ENCODE data around the gene ABLIM3. TPM values are rescaled to one million over a fixed set of nuclear protein-coding genes. Genes with fewer than 3 reads are reported as not detected.

ABLIM3 gene
- polyA plus RNA-seq, 1 donor = 7.2 TPM

DNA sequence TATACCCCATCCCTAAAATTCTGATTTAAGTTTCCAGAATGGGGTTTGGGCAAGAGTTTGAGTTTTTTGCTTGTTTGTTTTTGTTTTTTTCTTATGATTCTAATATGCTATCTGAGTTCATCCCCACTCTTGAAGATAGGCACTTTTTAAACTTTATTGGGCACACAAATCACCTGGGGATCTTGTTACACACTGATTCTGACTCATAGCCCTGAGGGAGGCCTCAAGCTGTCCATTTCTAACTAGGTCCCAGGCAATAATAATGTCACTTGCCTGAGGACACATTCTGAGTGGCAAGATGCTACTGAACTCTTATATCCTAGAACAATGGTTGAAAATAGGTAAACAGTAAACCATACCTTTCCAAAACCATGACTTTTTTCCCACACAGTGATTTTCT is 22.8 kb upstream of the ABLIM3 start:
- Histone ChIP-seq H3K4me1 (ENCODE audit: control insufficient read depth, insufficient read depth, low read length) (peaks cover 3% of the 10 kb centered on the region), H3K36me3 (ENCODE audit: control insufficient read depth, insufficient read depth, low read length) (no peaks in the 10 kb centered on the region), H3K9me3 (ENCODE audit: control insufficient read depth, low read depth, low read length) (no peaks in the 10 kb centered on the region), H3K4me3 (ENCODE audit: low read length) (no peak overlapping the region), H3K27me3 (ENCODE audit: control insufficient read depth, insufficient read depth, low read length) (peaks cover 16% of the 10 kb centered on the region), H3K27ac (ENCODE audit: low read length) (no peak overlapping the region)
- no peak for DNase-seq

DNA sequence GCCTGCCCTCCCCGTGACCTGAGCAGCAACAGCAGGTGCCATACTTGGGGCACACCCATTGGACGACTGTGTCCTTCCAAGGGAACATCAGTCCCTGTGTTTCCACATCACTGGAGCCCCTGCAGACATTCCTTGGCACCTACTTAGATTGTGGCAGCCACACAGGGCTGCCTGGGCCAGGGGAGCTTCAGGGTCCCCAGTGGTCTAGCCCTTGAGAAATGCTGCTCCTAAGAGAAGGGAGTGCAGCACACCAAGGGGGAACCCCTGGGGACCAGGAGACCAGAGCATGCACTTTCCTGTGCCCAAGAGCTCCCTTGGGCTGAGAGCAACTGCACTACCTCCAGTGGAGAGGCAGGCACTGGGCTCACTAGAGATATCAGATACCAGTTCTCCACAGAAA is 20.1 kb upstream of the ABLIM3 start:
- Histone ChIP-seq H3K4me3 (ENCODE audit: low read length) (no peak overlapping the region), H3K36me3 (ENCODE audit: control insufficient read depth, insufficient read depth, low read length) (no peaks in the 10 kb centered on the region), H3K27me3 (ENCODE audit: control insufficient read depth, insufficient read depth, low read length) (peaks cover 16% of the 10 kb centered on the region), H3K9me3 (ENCODE audit: control insufficient read depth, low read depth, low read length) (no peaks in the 10 kb centered on the region), H3K27ac (ENCODE audit: low read length) (no peak overlapping the region), H3K4me1 (ENCODE audit: control insufficient read depth, insufficient read depth, low read length) (no peaks in the 10 kb centered on the region)
- WGBS (ENCODE audit: insufficient coverage, low lambda C conversion rate) = no CpG with 5 or more reads among the region's 2 CpGs
- no peak for DNase-seq

DNA sequence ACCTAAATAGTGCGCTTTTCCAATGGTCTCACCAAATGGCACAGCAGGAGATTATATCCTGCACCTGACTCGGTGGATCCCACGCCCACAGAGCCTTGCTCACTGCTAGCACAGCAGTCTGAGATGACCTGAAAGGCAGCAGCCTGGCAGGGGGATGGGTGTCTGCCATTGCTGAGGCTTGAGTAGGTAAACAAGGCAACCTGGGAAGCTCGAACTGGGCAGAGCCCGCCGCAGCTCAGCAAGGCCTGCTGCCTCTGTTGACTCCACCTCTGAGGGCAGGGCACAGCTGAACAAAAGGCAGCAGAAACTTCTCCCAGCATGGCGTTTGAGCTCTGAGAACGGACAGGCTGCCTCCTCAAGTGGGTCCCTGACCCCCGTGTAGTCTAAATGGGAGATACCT is 18.1 kb upstream of the ABLIM3 start:
- Histone ChIP-seq H3K27me3 (ENCODE audit: control insufficient read depth, insufficient read depth, low read length) (peaks cover 17% of the 10 kb centered on the region), H3K36me3 (ENCODE audit: control insufficient read depth, insufficient read depth, low read length) (no peaks in the 10 kb centered on the region), H3K4me3 (ENCODE audit: low read length) (no peak overlapping the region), H3K27ac (ENCODE audit: low read length) (no peak overlapping the region), H3K4me1 (ENCODE audit: control insufficient read depth, insufficient read depth, low read length) (no peaks in the 10 kb centered on the region), H3K9me3 (ENCODE audit: control insufficient read depth, low read depth, low read length) (no peaks in the 10 kb centered on the region)
- DNase-seq = no peak
- WGBS (ENCODE audit: insufficient coverage, low lambda C conversion rate) = no CpG with 5 or more reads among the region's 9 CpGs

DNA sequence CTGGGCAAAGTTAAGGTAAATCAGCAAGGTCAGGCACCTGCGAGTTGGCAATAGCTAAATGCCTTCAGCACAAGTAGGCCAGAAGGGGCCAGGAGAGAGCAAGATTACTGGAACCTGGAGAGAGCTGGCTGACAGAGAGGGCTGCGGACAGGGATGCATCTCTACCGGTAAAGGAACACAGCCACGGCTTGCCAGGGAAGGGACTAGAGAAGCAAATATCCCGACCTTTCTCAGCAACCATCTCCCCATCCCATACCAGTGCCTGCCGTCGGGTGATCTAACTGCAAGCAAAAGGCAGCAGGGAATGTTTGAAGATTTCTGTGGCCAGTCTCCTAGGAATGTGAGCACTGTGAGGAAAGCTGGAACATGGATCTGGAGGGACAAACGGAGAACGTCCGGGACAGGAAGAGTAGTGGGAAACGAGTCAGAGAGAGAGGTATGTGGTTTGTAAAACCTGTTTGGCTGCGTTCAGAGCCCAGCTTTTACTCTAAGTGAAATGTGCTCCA is 15.9 kb upstream of the ABLIM3 start:
- Histone ChIP-seq H3K27ac (ENCODE audit: low read length) (no peak overlapping the region), H3K4me3 (ENCODE audit: low read length) (no peak overlapping the region), H3K27me3 (ENCODE audit: control insufficient read depth, insufficient read depth, low read length) (peaks cover 21% of the 10 kb centered on the region), H3K4me1 (ENCODE audit: control insufficient read depth, insufficient read depth, low read length) (no peaks in the 10 kb centered on the region), H3K9me3 (ENCODE audit: control insufficient read depth, low read depth, low read length) (no peaks in the 10 kb centered on the region), H3K36me3 (ENCODE audit: control insufficient read depth, insufficient read depth, low read length) (no peaks in the 10 kb centered on the region)
- WGBS (ENCODE audit: insufficient coverage, low lambda C conversion rate) = 30% methylated on average over 4 of the region's 12 CpGs
- DNase-seq = peak in 1 of 2 donors; percentile 17

DNA sequence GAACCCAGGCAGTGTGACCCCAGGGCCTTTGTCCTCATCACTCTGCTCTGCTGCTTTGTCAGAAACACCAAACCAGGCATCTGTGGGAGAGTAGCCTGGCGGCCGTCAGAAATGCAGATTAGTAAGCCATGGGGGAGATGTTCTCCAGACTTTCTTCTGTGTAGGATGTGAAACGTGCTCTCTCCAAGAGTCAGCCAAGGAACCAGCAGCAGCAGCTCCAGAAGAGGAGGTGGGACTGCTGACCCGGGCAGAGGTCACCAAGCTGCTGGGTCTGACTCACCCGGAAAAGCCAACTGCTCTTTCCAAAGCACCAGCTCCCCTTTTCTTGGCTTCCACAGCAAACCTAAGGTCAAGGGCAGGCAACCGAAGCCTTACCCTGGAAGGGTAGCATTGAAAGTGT is 14.4 kb upstream of the ABLIM3 start:
- no CpG with 5 or more reads among the region's 6 CpGs for WGBS (ENCODE audit: insufficient coverage, low lambda C conversion rate)

DNA sequence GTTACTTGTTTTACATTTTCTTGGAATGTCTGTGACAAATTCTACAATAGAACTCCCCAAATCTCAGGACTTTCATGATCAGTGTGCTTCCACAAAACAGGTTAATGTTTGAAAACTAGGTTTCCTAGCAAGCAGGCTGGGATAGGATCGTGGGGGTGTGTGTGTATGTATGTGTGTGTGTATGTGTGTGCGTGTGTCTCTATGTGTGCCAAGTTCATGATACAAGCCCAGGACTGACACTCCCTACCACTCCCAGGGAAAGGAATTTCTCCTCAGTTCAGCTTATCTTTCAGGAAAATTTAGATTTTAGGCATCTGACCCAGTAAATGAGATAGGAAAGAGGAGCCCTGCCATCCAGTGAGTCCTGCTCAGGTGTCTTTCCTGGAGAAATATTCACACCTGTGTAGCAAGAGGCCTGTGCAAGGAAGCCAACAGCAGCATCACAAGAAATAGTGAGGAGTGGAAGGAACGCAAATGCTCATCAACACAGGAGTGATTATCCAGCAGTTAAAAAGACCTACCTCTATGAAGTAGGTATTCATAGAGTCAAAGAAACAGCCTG is 13.8 kb upstream of the ABLIM3 start:
- peak in 1 of 2 donors; percentile 27 for DNase-seq
- Histone ChIP-seq H3K27ac (ENCODE audit: low read length) (no peak overlapping the region), H3K9me3 (ENCODE audit: control insufficient read depth, low read depth, low read length) (no peaks in the 10 kb centered on the region), H3K4me3 (ENCODE audit: low read length) (no peak overlapping the region), H3K4me1 (ENCODE audit: control insufficient read depth, insufficient read depth, low read length) (no peaks in the 10 kb centered on the region), H3K36me3 (ENCODE audit: control insufficient read depth, insufficient read depth, low read length) (no peaks in the 10 kb centered on the region), H3K27me3 (ENCODE audit: control insufficient read depth, insufficient read depth, low read length) (peaks cover 16% of the 10 kb centered on the region)
- WGBS (ENCODE audit: insufficient coverage, low lambda C conversion rate) = 100% methylated on average over 1 of the region's 3 CpGs

More for the DNA sequence above, 14.4 kb upstream of the ABLIM3 start:
- H3K27me3 ChIP-seq (ENCODE audit: control insufficient read depth, insufficient read depth, low read length) = peaks cover 16% of the 10 kb centered on the region
- H3K4me1 ChIP-seq (ENCODE audit: control insufficient read depth, insufficient read depth, low read length) = no peaks in the 10 kb centered on the region
- no peaks in the 10 kb centered on the region for H3K36me3 ChIP-seq (ENCODE audit: control insufficient read depth, insufficient read depth, low read length)
- no peak overlapping the region for H3K27ac ChIP-seq (ENCODE audit: low read length)
- H3K4me3 ChIP-seq (ENCODE audit: low read length) = no peak overlapping the region
- H3K9me3 ChIP-seq (ENCODE audit: control insufficient read depth, low read depth, low read length) = no peaks in the 10 kb centered on the region
- DNase-seq = no peak

GRCh38 chr5:149128023-149128875 is 13.0 kb upstream of the ABLIM3 start:
- 13% methylated on average over 3 of the region's 13 CpGs for WGBS (ENCODE audit: insufficient coverage, low lambda C conversion rate)
- DNase-seq = no peak

DNA sequence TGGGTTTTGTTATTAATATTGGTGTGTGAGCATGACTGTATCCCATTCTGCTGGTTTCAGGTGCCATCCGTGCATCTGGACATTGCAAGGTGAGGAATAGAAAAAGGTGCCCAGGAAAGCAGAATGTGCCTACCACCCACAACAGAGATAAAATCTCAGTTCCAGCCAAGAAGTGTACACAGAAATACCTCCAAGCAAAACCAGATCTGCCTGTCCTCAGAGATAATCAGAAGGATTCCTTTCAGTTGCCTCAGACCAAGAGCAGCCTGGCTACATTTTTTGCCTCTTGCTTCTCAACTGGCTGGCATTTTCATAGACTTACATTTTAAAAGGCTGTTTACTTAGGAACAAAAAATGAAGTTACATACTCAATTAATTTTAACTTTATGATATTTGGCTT is 12.1 kb upstream of the ABLIM3 start:
- Histone ChIP-seq H3K9me3 (ENCODE audit: control insufficient read depth, low read depth, low read length) (no peaks in the 10 kb centered on the region), H3K36me3 (ENCODE audit: control insufficient read depth, insufficient read depth, low read length) (no peaks in the 10 kb centered on the region), H3K27ac (ENCODE audit: low read length) (no peak overlapping the region), H3K27me3 (ENCODE audit: control insufficient read depth, insufficient read depth, low read length) (peaks cover 22% of the 10 kb centered on the region), H3K4me1 (ENCODE audit: control insufficient read depth, insufficient read depth, low read length) (no peaks in the 10 kb centered on the region), H3K4me3 (ENCODE audit: low read length) (no peak overlapping the region)
- DNase-seq = no peak
- WGBS (ENCODE audit: insufficient coverage, low lambda C conversion rate) = no CpG with 5 or more reads among the region's 1 CpG

More at GRCh38 chr5:149128023-149128875, 13.0 kb upstream of the ABLIM3 start:
- Histone ChIP-seq H3K9me3 (ENCODE audit: control insufficient read depth, low read depth, low read length) (no peaks in the 10 kb centered on the region), H3K36me3 (ENCODE audit: control insufficient read depth, insufficient read depth, low read length) (no peaks in the 10 kb centered on the region), H3K27me3 (ENCODE audit: control insufficient read depth, insufficient read depth, low read length) (peaks cover 19% of the 10 kb centered on the region), H3K4me3 (ENCODE audit: low read length) (no peak overlapping the region), H3K27ac (ENCODE audit: low read length) (no peak overlapping the region), H3K4me1 (ENCODE audit: control insufficient read depth, insufficient read depth, low read length) (no peaks in the 10 kb centered on the region)

DNA sequence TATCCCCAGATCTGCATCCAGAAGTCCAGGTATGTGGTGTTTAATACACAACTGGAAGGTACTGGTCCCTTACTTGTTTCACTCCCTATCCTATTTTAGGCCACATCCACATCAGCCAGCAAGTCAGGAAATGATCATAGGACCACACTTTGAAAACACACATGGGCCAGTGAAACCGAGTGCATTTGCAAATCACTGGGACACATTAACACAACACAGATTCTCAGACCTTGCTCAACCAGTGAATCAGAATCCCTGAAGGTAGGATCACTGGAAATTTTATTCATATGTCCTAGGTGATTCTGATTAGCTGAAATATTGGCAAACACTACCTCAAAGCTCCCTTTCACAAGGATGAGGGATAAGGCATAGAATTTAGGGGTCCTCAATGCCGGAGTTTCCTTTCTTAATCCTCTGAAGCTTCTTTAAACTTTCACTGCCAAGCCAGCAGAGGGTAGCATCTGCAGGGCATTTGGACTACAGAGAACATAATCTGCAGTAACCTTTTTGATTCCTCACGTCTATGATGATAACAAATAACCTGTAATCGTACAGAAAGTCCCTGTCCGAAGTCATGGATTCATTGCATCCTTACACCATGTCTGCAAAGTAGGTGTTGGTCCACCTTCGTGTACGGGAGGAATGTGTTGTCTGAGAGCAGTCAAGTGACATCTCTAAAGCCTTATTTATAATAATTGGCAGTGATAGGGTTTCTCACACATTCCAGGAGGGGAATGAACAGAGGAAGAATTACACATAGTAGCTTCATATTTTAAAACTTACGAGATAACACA is 11.0 kb upstream of the ABLIM3 start:
- 100% methylated on average over 1 of the region's 8 CpGs for WGBS (ENCODE audit: insufficient coverage, low lambda C conversion rate)
- no peaks in the 10 kb centered on the region for H3K9me3 ChIP-seq (ENCODE audit: control insufficient read depth, low read depth, low read length)
- DNase-seq = no peak
- no peak overlapping the region for H3K4me3 ChIP-seq (ENCODE audit: low read length)
- no peaks in the 10 kb centered on the region for H3K36me3 ChIP-seq (ENCODE audit: control insufficient read depth, insufficient read depth, low read length)
- no peaks in the 10 kb centered on the region for H3K4me1 ChIP-seq (ENCODE audit: control insufficient read depth, insufficient read depth, low read length)
- no peak overlapping the region for H3K27ac ChIP-seq (ENCODE audit: low read length)
- peaks cover 25% of the 10 kb centered on the region for H3K27me3 ChIP-seq (ENCODE audit: control insufficient read depth, insufficient read depth, low read length)

DNA sequence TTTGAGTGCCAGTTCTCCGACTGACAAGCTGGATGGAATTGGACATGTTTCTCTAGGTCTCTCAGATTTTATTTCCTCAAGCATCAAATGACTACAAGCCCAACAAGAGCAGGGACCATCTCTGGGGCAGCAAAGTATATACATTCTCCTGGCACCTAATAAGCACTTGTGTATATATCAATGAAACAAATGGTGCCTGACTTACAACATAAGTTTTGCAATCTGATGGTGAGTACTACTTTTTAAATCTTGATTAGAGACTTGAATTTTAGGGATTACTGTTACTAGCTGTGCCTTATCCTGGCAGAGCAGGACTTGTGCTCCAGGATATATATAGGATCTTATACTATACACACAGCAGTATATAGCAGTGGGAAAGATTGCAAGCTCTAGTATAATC is 8.8 kb upstream of the ABLIM3 start:
- DNase-seq = no peak
- no peaks in the 10 kb centered on the region for H3K4me1 ChIP-seq (ENCODE audit: control insufficient read depth, insufficient read depth, low read length)
- no peak overlapping the region for H3K4me3 ChIP-seq (ENCODE audit: low read length)
- H3K36me3 ChIP-seq (ENCODE audit: control insufficient read depth, insufficient read depth, low read length) = no peaks in the 10 kb centered on the region
- H3K9me3 ChIP-seq (ENCODE audit: control insufficient read depth, low read depth, low read length) = no peaks in the 10 kb centered on the region
- peaks cover 29% of the 10 kb centered on the region for H3K27me3 ChIP-seq (ENCODE audit: control insufficient read depth, insufficient read depth, low read length)
- no CpG with 5 or more reads among the region's 1 CpG for WGBS (ENCODE audit: insufficient coverage, low lambda C conversion rate)
- H3K27ac ChIP-seq (ENCODE audit: low read length) = no peak overlapping the region
